NK-92 (cell line): ENCODE data around the gene PLCD1.
"Not testable (repeated sequence)": the region's sequence is repeated elsewhere in the genome, so short reads cannot be mapped to it uniquely, and the experiment has no call there.

ENCODE experiments used
- DNase-seq: peaks from one replicate; lab custom pipeline; 2025; ENCODE audit not compliant: unreplicated experiment; lab: John Stamatoyannopoulos, UW

Gene PLCD1

GRCh38 chr3:38038447-38038911 lies 9.0 kb upstream of the PLCD1 start:
- DNase-seq: no peak

GRCh38 chr3:38036906-38037305 lies 7.5 kb upstream of the PLCD1 start:
- no peak for DNase-seq

DNA sequence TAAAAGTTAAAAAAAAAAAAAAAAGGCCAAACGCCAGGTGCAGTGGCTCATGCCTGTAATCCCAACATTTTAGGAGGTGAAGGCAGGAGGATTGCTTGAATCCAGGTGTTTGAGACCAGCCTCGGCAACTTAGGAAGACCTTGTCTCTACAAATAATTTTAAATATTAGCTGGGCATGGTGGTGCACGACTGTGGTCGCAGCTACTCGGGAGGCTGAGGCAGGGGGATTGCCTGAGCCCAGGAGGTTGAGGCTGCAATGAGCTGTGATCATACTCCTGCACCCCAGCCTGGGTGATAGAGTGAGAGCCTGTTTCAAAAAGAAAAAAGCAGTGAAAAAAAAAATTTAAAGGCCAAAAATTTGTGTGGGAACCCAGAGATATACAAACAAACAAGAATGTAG lies 6.8 kb upstream of the PLCD1 start:
- no peak for DNase-seq

DNA sequence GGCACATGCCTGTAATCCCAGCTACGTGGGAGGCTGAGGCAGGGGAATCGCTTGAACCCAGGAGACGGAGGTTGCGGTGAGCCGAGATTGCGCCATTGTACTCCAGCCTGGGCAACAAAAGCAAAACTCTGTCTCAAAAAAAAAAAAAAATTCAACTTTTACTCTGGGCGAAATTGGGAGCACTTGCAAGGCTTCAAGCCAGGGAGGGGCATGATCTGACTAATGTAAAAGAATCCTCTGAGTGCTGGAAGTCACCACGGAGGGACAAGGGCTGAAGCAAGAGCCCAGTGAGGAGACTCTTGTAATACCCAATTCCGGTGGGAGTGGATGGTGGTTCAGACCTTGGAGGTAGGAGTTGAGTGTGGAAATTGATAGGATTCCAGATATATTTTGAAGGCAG lies 4.9 kb upstream of the PLCD1 start:
- not testable (repeated sequence) for DNase-seq

DNA sequence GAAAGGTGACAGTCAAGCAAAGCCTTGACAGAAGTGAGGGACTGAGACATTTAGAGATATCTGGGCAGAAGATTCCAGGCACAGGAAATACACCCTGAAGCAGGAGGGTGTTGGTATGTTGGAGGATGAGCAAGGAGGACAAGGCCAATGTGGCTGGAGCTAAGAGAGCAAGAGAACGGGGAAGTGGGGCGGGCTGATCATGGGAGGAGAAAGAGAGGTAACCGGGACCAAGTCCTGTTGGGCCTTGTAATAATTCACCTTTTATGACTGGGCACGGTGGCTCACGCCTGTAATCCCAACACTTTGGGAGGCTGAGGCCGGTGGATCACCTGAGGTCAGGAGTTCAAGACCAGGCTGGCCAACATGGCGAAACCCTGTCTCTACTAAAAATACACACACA lies 4.1 kb upstream of the PLCD1 start:
- not testable (repeated sequence) for DNase-seq

GRCh38 chr3:38032328-38032865 lies 3.0 kb upstream of the PLCD1 start:
- DNase-seq: no peak

- DNase-seq: no peak
These were observed 1.9 kb upstream of the PLCD1 start for GRCh38 chr3:38031022-38031994.

DNA sequence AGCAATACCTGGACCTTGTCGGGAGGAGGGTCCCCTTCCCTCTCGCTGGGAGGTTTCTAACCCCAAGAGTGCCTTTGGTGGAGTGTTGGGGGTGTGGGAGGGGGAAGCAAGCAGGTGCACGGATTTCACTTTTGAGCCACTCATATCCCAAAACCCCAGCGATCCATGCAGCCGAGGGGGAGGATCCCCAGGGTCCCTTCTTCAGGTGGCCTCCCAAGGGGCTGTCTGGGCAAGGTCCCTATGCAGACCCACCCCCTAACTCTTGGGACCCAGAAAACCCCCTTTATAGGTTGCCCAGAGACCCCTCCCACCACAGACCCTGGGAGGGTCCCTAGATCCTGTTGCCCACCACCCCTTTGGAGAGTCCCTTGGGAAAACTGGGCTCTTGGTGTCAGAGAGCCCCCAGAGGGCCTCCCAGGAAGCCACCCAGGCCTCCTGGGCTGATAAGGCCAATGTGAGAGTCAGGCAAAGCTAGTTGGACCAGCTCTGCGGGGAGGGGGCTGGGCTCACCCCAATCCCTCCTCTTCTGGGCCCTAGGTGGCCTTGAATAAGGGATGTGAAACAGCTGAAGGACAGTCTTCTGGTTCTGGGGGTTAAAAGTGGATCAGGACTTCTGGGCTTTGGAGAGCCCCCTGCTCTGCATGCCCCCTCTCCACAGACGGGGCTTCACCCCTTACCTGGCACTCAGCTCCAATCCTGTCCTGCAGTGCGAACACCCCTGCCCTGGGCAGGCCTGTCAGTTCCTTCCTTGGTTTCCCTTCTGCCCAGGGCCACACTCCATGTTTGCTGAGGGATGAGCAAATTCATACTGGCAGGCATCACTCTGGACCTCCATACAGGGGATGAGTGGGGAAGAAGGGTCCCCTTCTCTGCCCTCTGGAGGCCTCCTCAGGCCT lies 932 bp upstream of the PLCD1 start:
- DNase-seq: no peak

GRCh38 chr3:38028621-38029361 lies 651 bp downstream of the PLCD1 start:
- no peak for DNase-seq

DNA sequence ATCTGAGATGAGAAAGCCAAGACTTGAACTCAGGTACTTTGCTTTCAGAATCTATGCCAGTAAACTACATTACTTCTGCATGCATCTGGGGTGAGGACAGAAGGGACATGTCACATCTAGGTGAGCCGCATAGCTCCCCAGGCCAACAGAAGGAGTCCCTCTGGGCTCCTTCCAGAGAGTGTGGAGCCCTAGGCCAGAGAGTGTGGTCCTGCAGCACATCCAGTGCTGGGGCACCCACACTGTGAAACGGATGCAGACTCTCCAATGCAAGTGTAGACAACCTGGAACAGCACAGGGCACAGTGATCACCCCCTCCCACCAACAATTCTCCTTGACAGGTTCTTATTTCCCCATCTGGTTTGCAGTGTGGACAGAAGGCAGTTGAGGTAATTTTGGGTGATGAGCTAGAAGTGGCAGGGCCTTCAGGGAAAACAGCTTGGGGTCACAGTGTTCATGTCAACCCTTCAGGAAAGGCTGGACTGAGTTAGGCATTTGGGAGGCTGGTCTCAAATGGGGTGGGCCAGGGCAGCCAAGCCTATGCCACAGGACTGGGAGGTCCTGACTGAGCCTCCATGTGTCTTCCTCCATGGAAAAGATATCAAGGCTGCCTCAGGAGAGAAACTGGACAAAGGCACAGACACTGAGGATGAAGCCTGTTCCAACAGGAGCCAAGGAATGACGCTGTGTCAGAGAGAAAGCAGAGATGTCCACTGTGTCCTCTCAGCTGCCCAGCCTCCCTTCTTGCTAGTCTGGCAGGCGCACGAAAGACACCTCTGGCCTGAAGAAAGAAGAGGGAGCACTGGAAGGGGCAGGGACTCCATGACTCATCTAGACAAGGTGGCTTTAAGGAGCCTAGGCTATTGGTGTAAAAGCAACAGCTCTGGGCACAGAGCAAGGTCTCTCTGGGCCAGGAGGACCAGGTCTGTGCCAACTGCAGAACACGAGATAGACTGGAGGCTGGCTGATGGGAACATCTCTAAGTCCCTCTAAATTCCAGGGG lies 1.7 kb downstream of the PLCD1 start:
- no peak for DNase-seq

DNA sequence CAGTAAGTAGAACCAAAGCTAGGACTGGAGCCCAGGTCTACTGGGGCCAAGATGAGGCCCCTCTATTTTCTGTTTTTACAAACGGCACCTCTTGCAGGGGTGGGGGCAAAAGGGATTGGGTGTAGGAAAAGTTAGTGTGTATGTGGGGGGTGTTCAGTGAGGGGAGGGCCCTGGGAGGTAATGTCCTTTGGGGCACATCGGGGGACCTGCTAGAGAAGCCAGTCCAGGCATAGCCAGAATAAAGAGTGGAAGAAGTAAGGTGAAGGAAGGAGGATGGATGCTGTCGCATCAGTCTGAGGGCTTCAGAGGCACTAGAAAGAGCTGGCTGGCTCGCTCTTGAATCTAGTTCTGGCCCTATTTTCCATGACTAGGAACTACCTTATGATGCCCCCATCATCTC lies 2.6 kb downstream of the PLCD1 start:
- DNase-seq: no peak

GRCh38 chr3:38022896-38023709 lies 6.3 kb downstream of the PLCD1 start:
- no peak for DNase-seq

- no peak for DNase-seq
These were observed 7.1 kb downstream of the PLCD1 start for GRCh38 chr3:38022301-38022700.

GRCh38 chr3:38021196-38021595 lies 8.2 kb downstream of the PLCD1 start:
- DNase-seq: no peak

DNA sequence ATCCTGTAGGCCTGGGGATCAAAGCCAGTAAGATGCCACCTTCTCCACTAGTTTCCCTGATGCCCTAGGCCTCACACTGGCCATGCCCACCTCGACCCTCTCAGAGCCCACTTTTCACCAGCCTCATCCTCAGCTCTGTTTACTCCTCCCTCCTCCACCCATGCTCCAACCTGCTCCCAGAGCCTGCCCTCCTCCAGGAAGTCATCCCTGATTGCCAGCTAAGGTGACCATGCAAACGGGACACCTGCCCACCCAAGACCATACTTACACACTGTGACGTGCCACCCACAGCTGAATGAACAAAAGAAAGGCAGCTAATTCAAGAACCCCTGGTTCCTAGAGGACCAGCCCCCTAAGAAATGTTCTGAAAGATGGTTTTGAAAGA lies 9.1 kb downstream of the PLCD1 start:
- DNase-seq: no peak

DNA sequence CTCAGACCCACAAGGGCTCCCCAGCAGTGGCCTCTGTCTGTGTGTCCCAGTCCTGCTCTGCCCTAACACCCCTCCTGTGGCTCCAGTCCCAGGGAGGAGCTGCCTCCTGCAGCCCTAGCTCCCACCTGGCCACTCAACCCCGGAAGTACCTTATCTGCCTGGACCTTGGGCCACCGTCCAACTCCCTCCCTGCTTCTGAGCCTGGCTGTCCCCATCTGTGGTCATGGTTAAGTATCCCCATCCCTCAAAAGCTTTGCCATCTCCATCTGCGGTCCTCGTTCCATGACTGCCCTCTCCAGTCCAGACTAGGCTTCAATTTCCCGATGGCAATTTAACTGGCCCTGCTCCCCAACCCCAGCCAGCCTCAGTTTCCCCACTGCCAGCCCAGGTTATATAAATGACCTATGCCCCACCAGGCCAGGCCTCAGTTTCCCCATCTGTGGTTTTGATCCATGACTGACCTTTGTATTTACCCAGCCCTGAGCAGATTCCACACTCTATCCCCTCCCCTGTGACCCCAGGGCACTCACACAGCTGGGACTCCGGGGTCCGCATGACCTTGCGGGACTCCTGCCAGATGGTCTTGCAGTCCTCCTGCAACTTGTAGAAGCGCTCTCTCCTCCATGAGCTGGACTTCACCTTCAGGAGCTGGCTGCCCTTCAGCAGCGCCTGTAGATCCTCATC lies 9.6 kb downstream of the PLCD1 start:
- DNase-seq: no peak

DNA sequence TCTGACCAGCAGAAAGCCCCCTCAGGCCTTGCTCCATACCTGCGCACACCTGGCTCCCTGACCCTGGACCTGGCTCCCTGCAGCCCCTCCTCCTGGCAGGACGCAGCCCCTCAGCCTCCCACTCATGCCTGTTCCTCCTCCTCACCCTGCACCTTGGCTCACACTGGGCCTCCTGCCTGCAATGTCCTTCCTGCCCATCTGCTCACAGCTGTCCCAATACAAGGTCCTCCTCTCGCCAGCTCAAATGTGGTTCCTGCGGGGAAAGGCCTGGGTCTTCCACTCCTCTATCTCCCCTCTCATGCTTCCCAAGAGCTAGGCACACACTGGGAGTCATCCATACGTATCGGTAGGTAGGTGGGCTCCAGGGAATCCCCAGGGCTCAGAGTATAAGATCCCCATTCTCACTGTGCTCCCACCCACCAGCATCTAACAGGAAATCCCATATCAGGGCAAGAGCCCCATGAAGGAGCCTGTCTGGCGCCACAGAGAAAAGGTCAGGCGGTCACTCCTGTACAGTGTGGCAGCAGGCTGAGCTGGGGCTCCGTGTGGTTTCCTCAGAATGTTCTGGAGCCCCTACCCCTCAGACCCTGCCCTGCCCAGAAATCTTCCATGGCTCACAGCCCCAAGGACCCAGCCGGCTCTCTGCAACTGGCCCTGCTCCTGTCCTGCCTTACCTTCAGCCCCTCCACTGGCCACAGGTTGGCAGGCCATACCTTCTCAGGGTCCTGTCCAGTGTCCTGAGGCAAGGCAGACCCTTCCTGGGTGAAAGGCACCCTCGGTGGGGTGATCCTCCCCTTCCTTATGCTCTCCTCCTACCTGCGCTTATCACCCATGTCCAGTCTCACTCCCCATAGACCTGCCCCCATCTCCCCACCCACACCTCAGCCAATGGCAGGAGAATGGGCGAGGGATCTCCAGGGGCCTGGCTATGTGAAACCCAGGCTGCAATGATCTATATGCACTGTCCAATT lies 10.9 kb downstream of the PLCD1 start:
- DNase-seq: no peak
